Uterus (tissue), 4 donors: ENCODE measurements around the gene TLK1. TPM values are rescaled to one million over a fixed set of nuclear protein-coding genes. Genes with fewer than 3 reads are reported as not detected.

Experiments
- DNase-seq, 2 donors: peaks; one replicate each; pipeline ENCODE4 v3.0.0-alpha.2; 2019 to 2020
- H3K27ac ChIP-seq, 2 donors: fragments of 200-600 bp; sonication (generic); 1 replicate in 1 of 2; 2 replicates in 1 of 2; pipeline ENCODE4 v1.5.1; 2016 to 2018
- H3K27me3 ChIP-seq, 2 donors: fragments of 200-600 bp; sonication (generic); one replicate each; pipeline ENCODE4 v1.5.1; 2018 to 2019; ENCODE audit warnings: control low read depth in 1 of 2
- H3K36me3 ChIP-seq, 2 donors: fragments of 200-600 bp; sonication (generic); one replicate each; pipeline ENCODE4 v1.5.1; 2019; ENCODE audit warnings: control low read depth in 1 of 2
- H3K4me1 ChIP-seq, 2 donors: fragments of 200-600 bp; sonication (generic); one replicate each; pipeline ENCODE4 v1.5.1; 2018 to 2019; ENCODE audit warnings: control low read depth in 1 of 2
- H3K4me3 ChIP-seq, 2 donors: fragments of 200-600 bp; sonication (generic); 1 replicate in 1 of 2; 2 replicates in 1 of 2; pipeline ENCODE4 v1.5.1; 2018 to 2019; ENCODE audit warnings: mild to moderate bottlenecking in 1 of 2
- H3K9me3 ChIP-seq, 2 donors: fragments of 200-600 bp; sonication (generic); one replicate each; pipeline ENCODE4 v1.5.1; 2019; ENCODE audit warnings: control low read depth in 1 of 2
- POLR2A ChIP-seq, 2 donors: fragments of 450-650 bp; IDR thresholded peaks; one replicate each; pipeline ENCODE4 v1.6.1; 2016; ENCODE audit warnings: antibody characterized with exemption in 2 of 2, mild to moderate bottlenecking in 1 of 2, moderate library complexity in 1 of 2
- intact Hi-C: fragments of 100-400 bp; cut with DNase I; formaldehyde crosslinking; loops from one replicate; pipeline ENCODE4 v1.15.1; 2023; ENCODE audit warnings: low total_unique reads
- total RNA-seq, 4 donors: library from RNA; depleted of rRNA in 3 of 4; stranded (reverse); fragments of >200 nt in 3 of 4; gene quantifications; one replicate each; pipeline versions ENCODE4 v1.1.0 to v1.2.4, GENCODE V29; 2014 to 2023
- TF ChIP-seq, protein P1 (sequence below), 4 experiments: fragments of 200-600 bp in 2 of 4; fragments of 450-650 bp in 2 of 4; sonication (generic) in 2 of 4; IDR thresholded peaks; one replicate each; pipeline ENCODE4 v1.5.1; 2016 to 2019; ENCODE audit warnings: antibody characterized with exemption in 4 of 4, mild to moderate bottlenecking in 2 of 4, moderate library complexity in 1 of 4
- donor health status: DM: yes; HTN: yes; CAD: no.

Gene TLK1
- total RNA-seq, 4 donors from 2014 or later = 24.4 to 77.3 (median 36.1) TPM

- no peaks in the 10 kb centered on the region for H3K36me3 ChIP-seq
- no peak for DNase-seq
- no peak overlapping the region for H3K4me3 ChIP-seq
- TF ChIP-seq, protein P1, sequence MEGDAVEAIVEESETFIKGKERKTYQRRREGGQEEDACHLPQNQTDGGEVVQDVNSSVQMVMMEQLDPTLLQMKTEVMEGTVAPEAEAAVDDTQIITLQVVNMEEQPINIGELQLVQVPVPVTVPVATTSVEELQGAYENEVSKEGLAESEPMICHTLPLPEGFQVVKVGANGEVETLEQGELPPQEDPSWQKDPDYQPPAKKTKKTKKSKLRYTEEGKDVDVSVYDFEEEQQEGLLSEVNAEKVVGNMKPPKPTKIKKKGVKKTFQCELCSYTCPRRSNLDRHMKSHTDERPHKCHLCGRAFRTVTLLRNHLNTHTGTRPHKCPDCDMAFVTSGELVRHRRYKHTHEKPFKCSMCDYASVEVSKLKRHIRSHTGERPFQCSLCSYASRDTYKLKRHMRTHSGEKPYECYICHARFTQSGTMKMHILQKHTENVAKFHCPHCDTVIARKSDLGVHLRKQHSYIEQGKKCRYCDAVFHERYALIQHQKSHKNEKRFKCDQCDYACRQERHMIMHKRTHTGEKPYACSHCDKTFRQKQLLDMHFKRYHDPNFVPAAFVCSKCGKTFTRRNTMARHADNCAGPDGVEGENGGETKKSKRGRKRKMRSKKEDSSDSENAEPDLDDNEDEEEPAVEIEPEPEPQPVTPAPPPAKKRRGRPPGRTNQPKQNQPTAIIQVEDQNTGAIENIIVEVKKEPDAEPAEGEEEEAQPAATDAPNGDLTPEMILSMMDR (IDR thresholded peaks at IDR 0.05) = no peak
- H3K27me3 ChIP-seq = no peaks in the 10 kb centered on the region
- intact Hi-C loops = no loop called here
- H3K9me3 ChIP-seq = no peaks in the 10 kb centered on the region
- H3K4me1 ChIP-seq = no peaks in the 10 kb centered on the region
- H3K27ac ChIP-seq = no peak overlapping the region
Measured at GRCh38 chr2:170975943-170976270, 184.8 kb downstream of the TLK1 start.

DNA sequence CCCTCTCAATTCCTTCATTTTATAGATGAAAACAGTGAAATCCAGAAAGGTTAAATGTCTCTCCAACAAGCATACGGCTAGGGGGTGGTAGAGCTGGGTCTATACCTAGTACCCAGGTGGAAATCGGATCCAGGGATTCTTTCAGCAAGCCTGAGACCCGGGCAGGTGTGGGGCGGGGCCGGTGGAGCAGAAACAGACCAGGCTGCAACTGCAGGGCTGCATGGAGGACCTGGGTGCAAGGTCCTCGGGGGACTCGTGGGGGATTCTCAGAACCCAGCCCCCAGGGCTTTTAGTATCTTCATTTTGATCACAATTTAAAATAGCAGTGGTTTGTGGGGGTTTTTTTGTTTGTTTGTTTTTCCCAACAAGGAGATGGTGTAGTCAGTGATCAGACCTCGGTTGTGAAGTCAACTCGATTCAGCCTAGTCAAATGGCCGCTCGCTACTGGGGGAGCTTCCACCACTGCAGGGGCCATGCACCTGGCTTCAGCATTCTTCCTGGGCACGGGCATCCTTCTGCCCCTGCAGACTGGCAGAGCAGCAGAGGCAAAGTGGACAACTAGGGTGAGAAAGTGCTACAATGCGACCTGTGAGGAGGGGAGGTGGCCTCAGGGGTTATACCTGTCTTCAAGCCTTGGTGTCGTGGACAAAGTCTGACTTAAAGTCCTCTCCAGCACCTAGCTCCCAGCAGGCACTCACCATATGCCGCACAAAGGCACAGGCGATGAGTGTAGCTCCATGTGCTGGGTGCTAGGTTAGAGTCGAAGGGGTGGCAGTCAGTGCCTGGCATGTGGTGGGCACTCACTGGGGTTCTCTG lies 185.4 kb downstream of the TLK1 start:
- H3K4me3 ChIP-seq = no peak overlapping the region
- no peak for TF ChIP-seq POLR2A (IDR thresholded peaks at IDR 0.05)
- TF ChIP-seq, protein P1 (IDR thresholded peaks at IDR 0.05) = no peak
- no peak for DNase-seq
- H3K9me3 ChIP-seq = no peaks in the 10 kb centered on the region
- H3K27ac ChIP-seq = no peak overlapping the region
- no peaks in the 10 kb centered on the region for H3K27me3 ChIP-seq
- H3K36me3 ChIP-seq = no peaks in the 10 kb centered on the region
- no peaks in the 10 kb centered on the region for H3K4me1 ChIP-seq
- intact Hi-C loops = no loop called here

- H3K27ac ChIP-seq = peak overlapping the region; percentile 86 to 88
- intact Hi-C loops = loop anchor here (5.0 kb wide), 1 partner anchor 448 kb away; no protein-coding TSS in a partner anchor
- H3K27me3 ChIP-seq = no peaks in the 10 kb centered on the region
- no peaks in the 10 kb centered on the region for H3K9me3 ChIP-seq
- peak overlapping the region in 1 of 2 donors; percentile 71 for H3K4me3 ChIP-seq
- no peak for TF ChIP-seq POLR2A (IDR thresholded peaks at IDR 0.05)
- TF ChIP-seq, protein P1 (IDR thresholded peaks at IDR 0.05) = no peak
- DNase-seq = no peak
- H3K36me3 ChIP-seq = no peaks in the 10 kb centered on the region
- no peaks in the 10 kb centered on the region for H3K4me1 ChIP-seq
Measured at GRCh38 chr2:170974304-170974993, 186.2 kb downstream of the TLK1 start.

- H3K27ac ChIP-seq = peak overlapping the region; percentile 86 to 88
- no peaks in the 10 kb centered on the region for H3K36me3 ChIP-seq
- intact Hi-C loops = loop anchor here (5.0 kb wide), 1 partner anchor 449 kb away; no protein-coding TSS in a partner anchor
- peak overlapping the region; percentile 63 to 71 for H3K4me3 ChIP-seq
- no peaks in the 10 kb centered on the region for H3K27me3 ChIP-seq
- peak; percentile 39 to 49 for TF ChIP-seq POLR2A (IDR thresholded peaks at IDR 0.05)
- TF ChIP-seq, protein P1 (IDR thresholded peaks at IDR 0.05) = peak; percentile 85 to 99 (median 98)
- H3K9me3 ChIP-seq = no peaks in the 10 kb centered on the region
- peak; percentile 80 to 87 for DNase-seq
- no peaks in the 10 kb centered on the region for H3K4me1 ChIP-seq
Measured at GRCh38 chr2:170973492-170974303, 187.0 kb downstream of the TLK1 start.
